ENCODE results near the gene OR10X1.

OR10X1 gene

DNA sequence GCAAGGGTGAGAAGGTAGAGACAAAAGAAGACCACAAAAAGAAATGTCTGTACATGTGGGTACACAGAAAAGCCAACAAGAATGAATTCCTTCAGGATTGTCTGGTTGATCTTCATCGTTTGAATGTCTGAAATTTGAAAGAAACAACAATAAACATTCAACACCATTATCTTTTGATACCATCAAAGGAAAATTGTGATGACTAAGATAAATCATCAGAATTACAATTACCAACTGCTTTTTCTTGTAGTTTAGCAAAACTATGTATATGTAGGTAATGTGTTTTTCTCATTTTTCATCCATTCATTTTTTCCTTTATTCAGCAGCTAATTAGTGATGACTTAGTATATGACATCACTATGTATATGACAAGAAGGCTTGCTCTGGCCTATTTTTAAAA is at the start of gene OR10X1:
Gene OR10X1 (minus strand): TSS at position 167 of the 400 bp plus-strand sequence. CDS start 0 bp downstream, at position 167.
- DNase-seq = no peak

DNA sequence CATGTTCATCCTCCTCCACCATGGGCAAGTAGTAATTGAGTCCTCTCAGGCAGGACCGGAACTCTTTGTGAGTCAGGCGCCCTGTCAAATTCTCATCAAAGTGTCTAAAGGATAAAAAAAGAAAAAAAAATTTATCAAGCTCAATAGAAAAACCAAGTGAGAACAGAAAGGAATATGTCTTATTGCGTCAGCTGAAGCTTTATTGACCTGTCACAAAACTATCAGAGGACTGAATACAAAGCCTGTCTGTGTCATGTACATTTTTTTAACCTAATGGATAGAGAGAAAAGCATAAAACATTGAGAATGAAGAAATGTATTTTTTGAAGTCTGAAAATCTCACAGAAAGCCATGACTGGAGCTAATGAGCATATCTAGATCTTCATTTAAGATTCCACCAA is 34.1 kb upstream of the OR10X1 start:
- no peak for DNase-seq

- no peak for DNase-seq
These were observed 32.2 kb upstream of the OR10X1 start for GRCh38 chr1:158611916-158612315.

GRCh38 chr1:158607296-158607695 is 27.6 kb upstream of the OR10X1 start:
- no peak for DNase-seq

DNA sequence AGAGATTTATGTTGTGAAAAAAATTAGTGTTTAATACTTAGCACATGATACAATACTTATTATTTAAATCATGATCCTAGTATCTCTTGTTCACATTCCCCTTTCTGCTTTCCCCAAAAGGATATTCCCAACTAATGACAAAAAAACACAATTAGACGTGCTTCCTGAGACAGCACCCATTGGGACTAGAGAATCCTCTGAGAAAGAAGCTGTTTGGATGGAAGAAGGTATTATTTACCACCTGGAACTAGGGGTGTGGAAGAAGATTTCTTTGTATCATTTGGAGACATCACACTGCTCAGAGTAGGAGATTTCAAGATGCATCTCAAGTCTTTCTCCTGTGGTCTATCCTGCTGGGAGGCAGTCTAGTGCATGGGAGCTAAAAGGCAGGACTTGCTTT is 25.3 kb upstream of the OR10X1 start, which contains the start of gene OR10Z1:
Gene OR10Z1 (plus strand): TSS at position 301 of the 400 bp plus-strand sequence. CDS start 1,171 bp downstream, outside the sequence.
- no peak for DNase-seq

DNA sequence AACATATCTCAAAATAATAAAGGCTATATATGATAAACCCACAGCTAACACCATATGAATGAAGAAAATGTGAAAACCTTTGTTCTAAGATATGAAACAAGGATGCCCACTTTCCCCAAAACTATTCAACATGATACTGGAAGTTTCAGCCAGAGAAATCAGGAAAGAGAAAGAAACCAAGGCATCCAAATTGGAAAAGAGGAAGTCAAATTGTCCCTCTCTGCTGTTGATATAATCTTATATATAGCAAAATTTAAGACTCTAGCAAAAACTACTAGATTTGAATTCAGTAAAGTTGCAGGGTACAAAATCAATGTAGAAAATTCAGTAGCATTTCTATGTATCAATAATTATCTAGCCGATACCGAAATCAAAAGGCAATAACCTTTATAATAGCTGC is 21.0 kb upstream of the OR10X1 start:
- no peak for DNase-seq

- no peak for DNase-seq
These were observed 7.2 kb upstream of the OR10X1 start for GRCh38 chr1:158586942-158587341.

- DNase-seq = no peak
These were observed 4.3 kb upstream of the OR10X1 start for GRCh38 chr1:158583962-158584361.

- DNase-seq = no peak
These were observed 2.1 kb downstream of the OR10X1 start for GRCh38 chr1:158577561-158577960.

DNA sequence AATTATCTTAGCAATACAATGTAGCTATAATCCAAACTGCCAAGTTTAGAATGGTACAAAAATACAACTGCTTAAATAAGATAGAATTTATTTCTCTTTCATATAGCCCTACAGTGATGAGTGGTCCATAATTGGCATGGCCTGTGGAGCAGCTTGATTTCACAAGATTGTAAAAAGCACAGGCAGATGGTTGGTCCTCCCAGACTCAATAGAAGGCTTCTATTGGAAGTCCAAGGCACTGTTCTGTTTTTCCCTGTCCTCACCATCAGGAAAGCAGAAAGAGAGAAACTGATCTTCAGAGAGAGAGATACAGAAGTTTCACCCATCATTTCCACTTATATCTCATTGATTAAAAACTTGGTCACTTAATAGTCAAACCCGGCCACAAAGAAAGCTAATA is 7.5 kb downstream of the OR10X1 start:
- no peak for DNase-seq

GRCh38 chr1:158570480-158570879 is 9.2 kb downstream of the OR10X1 start, which contains the start of gene OR6P1:
TSS of gene OR6P1 (minus strand) at chr1:158570580. CDS start at chr1:158563604, 6,976 bp downstream.
- no peak for DNase-seq

DNA sequence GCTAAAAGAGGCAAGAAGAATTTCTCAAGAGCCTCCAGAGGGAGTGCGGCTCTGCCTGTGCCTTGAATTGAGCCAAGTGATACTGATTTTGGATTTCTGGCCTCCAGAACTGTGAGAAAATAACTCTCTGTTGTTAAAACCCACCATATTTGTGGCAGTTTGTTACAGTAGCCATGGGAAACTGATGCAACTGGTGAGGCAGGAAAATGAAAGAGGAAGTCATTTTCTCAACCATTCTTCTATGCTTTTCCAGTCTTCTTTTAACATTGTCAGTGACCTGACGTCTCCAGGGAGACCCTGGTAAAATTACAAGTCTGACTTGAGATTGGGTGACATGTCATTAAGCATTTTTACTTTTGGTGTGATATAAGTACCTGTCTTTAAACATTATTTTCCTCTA is 15.1 kb downstream of the OR10X1 start:
- no peak for DNase-seq

GRCh38 chr1:158563853-158564252 is 15.8 kb downstream of the OR10X1 start:
- DNase-seq = no peak

- no peak for DNase-seq
These were observed 20.0 kb downstream of the OR10X1 start for GRCh38 chr1:158559696-158560095.

DNA sequence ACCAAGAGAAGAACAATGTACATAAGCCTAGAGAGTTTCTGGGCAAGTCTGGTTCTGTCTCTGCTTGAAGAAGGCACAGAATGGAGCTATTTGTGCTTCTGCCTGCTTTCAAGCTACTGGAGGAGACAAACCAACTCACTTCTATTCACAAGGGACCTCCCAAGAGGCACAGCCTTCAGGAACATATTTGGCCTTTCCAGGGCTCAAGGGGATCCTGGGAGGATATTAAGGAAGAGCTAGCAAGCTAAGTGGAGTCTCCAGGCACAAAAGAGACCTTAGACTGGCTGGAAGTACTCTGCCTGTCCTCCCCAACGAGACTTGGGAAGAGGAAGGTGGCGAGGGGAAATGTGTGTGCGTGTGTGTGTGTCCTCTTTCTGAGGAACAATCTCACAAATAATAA is 25.3 kb downstream of the OR10X1 start, which contains the start of gene OR6Y1:
Gene OR6Y1 (minus strand): TSS at position 54 of the 400 bp plus-strand sequence. CDS start 6,300 bp downstream, outside the sequence.
- no peak for DNase-seq

DNA sequence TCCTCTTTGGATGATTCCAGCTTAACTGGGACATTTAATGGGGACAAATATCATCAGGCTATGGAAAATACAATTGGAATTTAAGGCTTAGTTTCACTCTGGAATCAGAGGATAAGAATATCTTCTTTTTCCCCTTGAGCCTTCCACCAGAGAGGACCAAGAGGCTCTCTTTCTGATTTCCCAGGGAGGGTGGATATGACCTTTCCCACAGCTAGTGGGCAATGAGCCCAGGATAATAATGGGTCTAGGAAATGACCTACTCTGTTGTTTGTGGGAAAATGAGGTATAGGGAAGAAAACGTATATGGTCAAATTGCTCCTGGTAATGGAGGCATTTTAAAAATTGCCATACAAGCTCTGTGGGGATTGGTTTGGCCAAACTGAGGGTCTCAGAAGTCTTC is 27.4 kb downstream of the OR10X1 start:
- no peak for DNase-seq

- no peak for DNase-seq
These were observed 32.2 kb downstream of the OR10X1 start for GRCh38 chr1:158547533-158547932.

GRCh38 chr1:158537609-158538008 is 42.1 kb downstream of the OR10X1 start:
- DNase-seq = no peak

GRCh38 chr1:158534496-158534895 is 45.2 kb downstream of the OR10X1 start:
- DNase-seq = no peak

Measured in CD4-positive, alpha-beta T cell treated with Interleukin-21 for 1 hour (primary cell).